Suppressor macrophage (primary cell): ENCODE data around the gene ABCB8.

Experiments used
- DNase-seq, 4 experiments: peaks; one replicate each; pipeline ENCODE4 v3.0.0-alpha.2; 2020 to 2022

ABCB8 gene

DNA sequence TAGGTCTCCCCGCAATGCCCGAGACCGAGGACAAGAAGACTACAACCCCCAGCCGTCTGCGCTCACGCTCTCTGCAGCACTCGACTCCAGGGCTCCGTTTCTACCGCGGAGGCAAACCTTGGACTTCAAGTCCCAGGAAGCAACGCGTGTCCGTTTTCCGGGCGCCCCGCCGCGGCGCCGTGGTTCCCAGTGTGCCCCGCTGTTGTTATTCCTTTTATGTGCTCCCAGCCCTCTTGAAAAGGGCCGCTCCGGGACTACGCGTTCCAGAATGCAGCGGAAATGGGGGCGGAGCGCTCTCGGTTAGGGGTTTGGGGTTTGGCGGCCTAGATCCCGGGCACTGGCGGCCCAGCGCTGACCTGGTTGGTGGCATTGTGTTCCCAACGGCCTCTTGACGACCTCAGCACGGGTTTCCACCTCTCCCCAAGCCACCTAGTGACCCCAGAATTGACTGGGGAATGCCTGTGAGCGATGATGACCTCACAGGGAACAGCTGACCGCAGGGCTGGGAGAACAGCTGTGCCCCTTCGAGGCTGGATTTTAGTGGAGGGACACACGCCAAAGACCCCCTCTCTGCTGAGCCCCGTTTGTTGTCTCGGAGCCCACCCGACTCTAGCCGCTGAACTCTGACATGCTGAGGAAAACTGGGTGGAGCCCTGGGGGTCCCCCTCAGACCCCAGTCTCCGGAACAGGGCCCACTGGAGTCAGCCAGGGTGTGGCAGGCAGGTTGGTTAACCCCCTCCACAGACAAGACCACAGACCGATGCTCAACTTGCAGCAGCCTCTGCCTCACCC is 29.9 kb downstream of the ABCB8 start:
- peak; percentile 98 to 99 (median 99) for DNase-seq

DNA sequence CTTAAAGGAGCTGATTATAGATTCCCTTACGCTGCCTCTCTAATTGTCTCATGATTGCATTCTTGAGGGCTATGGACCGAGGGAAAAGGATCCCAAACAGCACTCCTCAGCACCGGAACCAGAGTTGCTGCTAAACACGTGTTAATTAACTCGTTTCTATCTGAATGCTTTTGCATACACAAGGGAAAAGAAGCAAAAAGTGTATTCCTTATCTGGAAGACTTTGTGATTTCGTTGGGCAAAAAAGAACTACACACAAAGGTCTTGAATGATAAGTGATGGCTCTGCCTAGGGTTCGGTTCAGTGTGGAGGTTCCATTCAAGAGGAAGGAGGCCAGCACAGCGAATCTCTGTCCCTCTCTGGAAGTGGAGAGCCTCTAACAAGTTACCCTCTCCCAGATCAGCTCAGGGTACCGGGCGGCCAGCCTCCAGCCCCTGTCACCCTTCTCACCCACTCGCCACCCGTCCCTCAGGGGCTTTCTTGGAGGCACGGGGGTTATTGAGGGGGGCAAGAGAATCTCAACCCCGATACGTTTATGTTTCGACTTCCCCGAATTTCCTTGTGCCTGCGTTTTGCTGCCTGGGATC is 30.6 kb downstream of the ABCB8 start:
- DNase-seq = peak; percentile 28 to 38 (median 33)

DNA sequence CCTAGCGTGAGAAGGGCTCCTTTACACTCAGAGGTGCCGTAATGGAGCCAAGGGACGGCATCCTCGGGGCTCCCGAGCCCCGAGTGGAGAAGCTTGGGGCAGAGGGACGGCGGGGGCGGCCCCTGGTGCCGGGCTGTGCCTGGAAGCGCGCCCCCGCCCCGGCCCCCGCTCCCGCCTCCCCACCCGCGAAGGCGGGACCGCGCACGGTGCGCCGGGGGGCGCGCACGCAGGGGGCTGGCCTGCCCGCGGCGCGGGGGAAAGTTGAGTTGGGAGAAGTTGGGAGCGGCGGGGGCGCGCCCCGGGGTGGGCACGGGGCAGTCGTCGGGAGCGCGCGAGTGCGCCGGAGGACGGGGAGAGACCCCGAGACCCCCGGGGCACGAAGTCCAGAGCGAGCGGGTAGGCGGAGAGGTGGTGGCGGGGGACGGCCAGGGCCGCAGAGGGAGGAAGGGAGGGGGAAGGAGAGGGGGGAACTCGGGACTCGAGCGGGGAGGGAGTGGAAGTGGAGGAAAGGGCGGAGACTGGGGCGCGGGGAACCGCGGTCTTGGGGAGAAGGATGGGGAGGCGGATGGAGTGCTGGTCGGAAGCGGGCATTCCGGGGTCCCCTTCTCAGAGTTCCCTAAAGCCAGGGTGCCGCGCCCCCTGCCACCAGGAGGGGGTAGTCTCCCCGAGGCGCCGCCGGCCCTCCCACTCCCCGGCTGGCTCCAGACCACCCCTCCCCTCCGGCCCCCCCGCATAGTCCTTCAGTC is 31.3 kb downstream of the ABCB8 start, which contains the start of gene SLC4A2:
TSS of gene SLC4A2 (plus strand) at position 223 of the 746 bp plus-strand sequence. CDS start 2,399 bp downstream, outside the sequence.
- peak; percentile 67 to 92 (median 81) for DNase-seq

DNA sequence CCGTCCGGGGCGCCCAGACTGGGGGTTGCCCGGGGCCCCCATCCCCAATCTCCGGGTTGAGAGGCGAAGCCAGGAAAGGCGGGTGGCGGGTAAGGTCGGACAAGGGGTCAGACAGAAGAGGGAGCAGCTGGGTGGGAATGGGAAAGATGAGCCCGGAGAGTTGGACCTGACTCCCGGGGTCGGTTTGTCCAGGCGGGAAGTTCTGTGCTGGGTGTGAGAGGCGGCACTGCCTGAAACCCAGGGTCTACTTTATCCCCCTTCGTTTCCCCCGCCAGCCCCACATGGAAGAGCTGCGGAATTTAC is 31.8 kb downstream of the ABCB8 start:
- DNase-seq = peak in 1 of 4 experiments; percentile 18

DNA sequence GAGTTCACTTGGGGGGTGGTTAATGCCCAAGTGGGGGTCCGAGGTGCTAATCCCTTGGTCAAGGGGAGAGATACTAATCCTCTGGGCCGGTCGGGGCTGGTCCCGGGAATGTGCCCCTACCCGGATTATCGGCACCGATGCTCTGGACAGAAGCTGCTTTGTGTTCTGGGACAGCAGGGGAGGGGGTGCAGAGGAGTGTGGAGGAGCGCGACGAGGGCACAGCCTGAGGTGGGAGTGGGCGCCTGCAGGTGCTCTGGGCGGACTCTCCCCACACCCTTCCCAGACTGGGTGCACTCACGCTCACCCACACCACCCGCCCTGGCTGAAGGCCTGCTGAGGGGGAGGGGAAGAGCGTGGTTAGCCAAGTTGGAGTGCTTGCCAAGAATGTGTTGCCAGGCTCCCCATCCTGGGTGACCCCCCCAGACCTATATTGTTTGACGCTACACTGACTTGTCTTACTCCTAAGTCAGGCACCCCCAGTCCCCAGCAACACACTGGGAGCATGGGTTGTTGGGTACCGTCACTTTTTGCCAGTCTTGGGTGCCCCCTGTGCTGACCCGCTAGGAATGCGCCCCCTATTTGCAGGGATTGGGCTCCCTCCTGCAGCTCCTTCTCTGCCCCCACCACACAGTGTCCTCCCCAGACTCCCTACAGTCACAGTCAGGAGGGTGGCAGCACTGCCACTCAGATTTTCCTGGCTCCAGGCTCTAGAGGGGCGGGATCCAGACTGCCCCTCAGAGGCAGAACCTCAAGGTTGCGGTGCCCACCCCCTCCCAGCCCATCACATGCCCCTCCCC is 32.4 kb downstream of the ABCB8 start:
- peak in 3 of 4 experiments; percentile 19 to 37 (median 35) for DNase-seq

DNA sequence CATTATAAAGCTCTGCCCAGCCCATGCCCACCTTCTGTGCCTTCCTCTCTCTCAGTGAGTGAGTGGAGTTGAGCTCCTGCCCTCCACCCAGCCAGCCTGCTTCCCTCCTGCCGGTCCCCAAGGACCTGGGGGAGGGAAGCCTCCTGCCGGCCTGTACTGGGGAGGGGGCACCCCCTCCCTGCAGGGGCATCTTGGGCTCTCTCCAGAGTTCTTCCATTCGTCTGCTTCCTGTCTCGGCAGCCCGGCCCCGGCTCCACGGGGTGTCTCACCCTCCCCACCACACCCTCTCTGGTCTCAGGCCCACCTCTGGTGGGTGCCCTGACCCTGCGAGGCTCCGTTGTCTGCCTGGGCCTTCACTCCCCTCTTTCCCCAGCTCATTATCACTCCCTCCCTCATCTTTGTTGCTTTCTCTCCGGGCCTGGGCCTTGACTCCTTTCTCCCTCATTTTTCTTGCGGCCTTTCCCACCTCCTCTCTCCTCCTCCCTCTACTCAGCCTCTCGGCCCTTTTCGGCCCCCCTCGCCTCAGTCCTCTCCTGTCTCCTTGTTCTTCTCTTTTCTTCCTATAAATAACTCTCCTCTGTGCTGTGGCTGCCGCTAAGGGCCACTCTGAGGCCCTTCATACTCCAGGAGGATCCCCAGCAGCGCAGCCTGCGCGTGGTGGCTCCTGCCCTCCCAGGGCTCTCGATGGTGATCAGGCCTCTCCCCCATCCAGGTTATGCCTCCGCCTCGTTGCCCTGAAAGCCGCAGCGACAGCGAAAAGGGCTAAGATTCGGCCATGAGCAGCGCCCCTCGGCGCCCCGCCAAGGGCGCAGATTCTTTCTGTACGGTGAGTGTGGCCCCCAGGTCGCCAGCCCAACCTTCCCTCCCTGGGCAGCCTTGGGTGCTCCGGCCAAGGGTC is 33.2 kb downstream of the ABCB8 start:
- no peak for DNase-seq

DNA sequence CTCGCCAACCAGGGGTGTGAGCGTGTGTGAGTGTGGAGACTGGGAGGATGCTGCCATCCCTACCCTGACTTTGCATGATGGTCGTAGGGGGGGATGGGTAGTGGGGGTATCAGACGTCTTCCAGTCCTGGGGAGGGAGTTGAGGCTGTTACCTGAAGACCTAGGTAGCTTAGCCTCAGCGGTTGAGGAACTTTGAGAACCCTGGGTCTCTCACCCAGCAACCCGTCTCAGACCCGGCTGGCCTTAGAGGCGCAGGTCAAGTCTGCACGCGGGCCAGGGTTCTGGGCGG is 33.8 kb downstream of the ABCB8 start:
- DNase-seq = no peak

DNA sequence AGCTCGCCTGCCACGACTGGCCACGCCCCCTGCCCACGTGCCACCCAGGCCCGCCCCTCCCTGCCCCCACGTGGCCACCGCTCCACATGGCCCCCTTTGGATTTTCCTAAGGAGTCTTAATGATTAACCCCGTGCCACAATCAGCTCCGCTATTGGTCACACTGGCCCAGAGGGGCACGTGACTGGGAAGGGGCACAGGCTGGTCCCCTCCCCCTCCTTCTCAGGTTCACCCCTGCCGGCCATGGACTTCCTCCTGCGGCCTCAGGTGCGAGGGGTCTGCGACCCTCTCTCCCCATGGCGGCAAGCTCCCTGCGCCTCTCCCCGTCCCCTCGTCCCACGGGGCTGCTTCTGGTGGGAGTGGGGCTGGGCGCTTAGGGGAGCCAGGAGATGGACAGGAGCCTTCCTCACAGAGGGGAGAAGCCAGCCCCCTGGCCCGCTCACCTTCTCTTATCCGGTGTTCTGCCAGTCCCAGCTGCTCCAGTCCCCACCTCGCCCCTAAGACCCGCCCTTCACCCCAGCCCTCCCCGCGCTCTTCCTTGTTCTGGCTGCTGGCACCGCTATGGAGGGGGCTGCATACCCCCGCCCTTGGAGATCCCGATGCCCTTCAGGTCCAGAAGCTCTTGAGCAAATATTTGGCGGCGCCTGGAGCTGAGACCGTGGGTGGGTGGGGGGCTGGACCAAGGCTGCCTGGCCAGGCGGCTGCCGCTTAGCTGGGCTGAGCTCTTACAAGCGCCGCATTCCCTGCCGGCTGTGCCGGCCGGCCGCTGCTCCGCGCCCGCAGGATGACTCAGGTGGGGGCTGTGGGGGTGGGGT is 34.4 kb downstream of the ABCB8 start:
- no peak for DNase-seq

DNA sequence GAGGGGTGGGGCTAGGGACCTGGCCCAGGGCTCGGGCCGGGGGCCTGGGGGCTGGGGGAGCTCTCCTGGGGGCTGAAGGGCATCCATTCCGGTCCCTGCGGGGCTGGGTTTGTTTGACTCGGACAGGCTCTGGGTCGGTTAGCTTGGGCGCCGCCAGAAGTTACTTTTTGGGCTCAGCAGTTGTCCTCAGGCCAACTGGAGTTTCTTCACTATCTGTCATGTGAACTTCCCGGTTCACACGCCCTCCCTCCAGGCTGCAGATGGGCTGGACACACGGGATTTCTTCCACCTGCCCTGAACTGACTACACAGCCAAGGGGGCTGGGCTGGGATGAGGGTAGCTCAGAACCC is 34.9 kb downstream of the ABCB8 start:
- no peak for DNase-seq

DNA sequence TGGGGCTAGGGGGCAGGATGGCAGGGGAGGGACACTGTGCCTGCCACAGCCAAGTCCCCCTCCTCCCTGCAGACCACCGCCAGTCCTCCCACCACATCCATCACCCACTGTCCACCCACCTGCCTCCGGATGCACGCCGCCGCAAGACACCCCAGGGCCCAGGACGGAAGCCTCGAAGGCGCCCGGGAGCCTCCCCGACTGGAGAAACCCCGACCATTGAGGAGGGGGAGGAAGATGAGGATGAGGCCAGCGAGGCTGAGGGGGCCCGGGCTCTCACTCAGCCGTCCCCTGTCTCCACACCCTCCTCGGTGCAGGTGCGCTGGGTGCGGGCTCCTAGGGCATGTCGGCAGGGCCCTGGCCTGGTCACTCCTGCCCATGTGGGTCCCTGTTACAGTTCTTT is 36.2 kb downstream of the ABCB8 start:
- no peak for DNase-seq

DNA sequence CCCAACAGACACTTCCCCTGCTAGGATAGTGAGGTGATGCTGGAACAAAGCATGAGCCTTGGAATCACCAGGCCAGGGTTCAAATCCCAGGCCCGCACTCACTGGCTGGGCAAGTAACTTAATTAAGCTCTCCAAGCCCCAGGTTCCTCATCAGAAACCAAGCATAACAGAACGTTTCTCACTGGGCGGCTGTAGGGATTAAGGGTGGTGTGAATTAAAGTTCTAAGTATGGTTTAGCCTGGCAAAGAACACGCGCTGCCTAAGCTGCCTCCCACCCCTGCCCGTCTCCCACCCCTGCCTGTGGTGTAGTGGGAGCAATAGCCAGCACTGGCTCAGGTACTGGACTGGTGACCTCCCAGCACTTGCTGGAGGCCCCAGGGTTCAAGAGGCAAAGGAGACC is 36.7 kb downstream of the ABCB8 start:
- no peak for DNase-seq

DNA sequence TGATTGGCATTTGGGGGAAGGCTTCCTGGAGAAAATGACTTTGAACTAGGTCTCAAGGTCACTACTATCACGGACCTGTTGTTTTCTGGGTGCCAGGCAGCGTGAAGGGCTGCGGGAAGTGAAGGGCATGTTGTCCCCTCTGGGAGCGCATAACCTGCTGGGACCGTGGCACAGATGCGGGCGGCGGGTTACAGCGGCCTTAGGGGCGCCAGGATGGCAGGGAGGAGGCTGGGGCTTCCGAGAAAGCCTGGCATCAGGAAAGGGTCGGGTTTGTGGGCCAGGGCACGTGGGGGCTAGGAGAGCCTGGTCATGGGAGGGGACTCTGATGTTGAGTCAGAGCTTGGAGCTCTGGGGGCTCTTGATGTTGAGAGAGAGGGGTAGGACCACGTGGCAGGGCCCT is 37.3 kb downstream of the ABCB8 start:
- DNase-seq = no peak

DNA sequence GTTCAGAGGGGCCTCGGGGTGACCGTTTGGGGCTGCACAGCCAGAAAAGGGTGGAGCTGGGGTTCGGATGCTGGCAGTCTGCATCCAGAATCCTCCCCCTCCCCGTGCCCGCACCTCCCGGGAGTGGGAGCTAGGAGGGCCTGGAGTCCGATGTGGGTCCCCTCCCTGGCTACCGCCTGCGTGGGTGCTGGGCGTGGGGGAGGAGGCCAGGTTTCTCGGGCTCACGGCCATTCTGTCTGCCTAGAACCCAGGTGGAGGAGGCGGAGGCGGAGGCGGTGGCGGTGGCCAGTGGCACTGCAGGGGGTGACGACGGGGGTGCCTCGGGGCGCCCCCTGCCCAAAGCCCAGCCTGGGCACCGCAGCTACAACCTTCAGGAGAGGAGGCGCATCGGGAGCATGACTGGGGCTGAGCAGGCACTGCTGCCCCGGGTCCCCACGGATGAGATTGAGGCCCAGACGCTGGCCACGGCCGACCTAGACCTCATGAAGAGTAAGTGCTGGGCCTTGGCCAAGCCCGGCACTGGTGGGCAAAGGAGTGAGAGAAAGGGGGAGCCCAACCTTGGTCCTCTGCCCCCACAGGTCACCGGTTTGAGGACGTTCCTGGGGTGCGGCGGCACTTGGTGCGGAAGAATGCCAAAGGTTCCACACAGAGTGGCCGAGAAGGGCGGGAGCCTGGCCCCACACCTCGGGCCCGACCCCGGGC is 38.2 kb downstream of the ABCB8 start:
- no peak for DNase-seq

DNA sequence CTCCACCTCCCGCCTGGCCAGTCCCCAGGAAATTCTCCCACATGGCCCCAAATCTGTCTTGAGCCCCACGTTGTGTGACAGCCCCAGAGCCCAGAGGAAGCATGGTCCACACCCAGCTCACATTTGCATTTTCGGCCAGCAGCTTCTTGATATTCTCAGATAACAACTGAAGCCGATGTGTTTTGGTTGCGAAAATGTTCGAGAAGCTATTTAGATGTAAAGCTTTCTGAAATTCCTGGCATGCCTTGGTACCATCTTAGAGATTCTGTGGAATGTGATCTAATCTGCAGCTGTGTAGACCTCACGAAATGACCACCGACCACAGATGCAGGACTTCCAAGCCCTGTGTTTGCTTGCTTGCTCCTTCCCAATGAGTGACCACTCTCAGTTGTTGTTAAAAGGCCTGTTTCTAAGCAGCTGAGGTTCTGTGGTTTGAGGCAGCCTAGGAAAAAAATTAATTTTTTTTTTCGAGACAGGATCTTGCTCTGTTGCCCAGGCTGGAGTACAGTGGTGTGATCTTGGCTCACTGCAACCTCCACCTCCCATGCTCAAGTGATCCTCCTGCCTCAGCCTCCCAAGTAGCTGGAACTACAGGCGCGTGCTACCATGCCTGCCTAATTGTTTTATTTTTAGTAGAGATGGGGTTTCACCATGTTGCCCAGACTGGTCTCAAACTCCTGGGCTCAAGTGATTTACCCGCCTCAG is 40.0 kb downstream of the ABCB8 start:
- DNase-seq = no peak

DNA sequence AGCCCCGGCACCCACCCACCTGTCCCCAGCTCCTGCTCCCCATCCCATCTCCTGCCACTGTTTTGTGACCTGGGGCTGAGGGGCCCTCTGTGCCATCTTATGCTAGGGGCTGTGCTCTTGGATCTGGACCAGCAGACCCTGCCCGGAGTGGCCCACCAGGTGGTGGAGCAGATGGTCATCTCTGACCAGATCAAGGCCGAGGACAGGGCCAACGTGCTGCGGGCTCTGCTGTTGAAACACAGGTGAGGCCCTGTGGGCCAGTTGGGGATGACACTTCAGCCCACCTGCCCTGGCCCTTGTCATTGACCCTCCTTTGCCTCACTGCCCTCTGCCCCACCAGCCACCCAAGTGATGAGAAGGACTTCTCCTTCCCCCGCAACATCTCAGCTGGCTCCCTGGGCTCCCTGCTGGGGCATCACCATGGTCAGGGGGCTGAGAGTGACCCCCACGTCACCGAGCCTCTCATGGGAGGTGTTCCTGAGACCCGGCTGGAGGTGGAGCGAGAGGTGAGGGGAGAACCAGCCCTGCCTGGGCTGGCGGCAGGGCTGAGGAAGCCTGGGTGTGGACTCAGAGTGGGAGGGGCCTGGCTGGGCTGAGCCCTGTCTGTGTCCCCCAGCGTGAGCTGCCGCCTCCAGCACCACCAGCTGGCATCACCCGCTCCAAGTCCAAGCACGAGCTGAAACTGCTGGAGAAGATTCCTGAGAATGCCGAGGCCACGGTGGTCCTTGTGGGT is 41.8 kb downstream of the ABCB8 start:
- DNase-seq = no peak

DNA sequence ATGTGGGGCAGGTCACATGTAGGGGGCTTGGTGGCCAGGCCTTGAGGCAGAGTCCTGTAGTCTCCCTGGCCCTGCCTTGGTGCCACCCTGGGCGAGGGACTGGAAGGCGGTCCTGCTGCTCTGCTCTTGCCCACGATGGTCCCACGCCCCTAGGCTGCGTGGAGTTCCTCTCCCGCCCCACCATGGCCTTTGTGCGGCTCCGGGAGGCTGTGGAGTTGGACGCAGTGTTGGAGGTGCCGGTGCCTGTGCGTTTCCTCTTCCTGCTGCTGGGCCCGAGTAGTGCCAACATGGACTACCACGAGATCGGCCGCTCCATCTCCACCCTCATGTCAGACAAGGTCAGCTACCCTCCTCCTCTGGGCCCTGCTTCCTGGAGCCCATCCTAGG is 42.3 kb downstream of the ABCB8 start:
- DNase-seq = no peak

DNA sequence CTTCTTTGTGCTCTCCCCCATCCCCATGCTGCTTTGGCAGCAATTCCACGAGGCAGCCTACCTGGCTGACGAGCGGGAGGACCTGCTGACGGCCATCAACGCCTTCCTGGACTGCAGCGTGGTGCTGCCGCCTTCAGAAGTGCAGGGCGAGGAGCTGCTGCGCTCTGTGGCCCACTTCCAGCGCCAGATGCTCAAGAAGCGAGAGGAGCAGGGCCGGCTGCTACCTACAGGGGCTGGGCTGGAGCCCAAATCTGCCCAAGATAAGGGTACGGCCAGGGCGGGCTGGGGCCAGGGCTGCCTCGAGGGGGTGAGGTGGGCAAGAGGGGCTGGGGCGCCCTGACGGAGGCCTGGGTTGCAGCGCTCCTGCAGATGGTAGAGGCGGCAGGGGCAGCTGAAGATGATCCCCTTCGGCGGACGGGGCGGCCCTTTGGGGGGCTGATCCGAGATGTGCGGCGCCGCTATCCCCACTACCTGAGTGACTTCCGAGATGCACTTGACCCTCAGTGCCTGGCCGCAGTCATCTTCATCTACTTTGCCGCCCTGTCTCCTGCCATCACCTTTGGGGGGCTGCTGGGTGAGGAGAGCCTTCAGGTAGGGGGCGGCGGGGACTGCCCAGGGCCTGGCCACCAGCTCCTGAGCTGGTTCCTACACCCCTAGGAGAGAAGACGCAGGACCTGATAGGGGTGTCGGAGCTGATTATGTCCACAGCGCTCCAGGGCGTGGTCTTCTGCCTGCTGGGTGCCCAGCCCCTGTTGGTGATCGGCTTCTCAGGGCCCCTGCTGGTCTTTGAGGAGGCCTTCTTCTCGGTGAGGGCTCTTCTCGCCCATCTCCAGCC is 43.0 kb downstream of the ABCB8 start:
- no peak for DNase-seq

DNA sequence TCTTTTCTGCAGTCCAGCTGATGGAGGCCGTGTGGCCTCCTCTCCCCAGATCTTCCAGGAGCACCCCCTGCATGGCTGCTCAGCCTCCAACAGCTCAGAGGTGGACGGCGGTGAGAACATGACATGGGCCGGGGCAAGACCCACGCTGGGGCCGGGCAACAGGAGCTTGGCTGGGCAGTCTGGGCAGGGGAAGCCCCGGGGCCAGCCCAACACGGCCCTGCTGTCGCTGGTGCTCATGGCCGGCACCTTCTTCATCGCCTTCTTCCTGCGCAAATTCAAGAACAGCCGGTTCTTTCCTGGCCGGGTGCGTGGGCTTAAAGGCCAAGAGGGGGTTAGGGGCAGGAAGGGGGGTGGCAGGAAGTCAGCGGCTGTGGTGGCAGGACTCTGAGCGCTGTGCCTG is 45.7 kb downstream of the ABCB8 start:
- no peak for DNase-seq
